AG10803 (cell line): ENCODE data around the gene SYNM.

Experiments used
- DNase-seq: peaks from one replicate; pipeline ENCODE4 v3.0.0; 2010; ENCODE audit warnings: low read depth
- H3K4me3 ChIP-seq: 2 replicates; pipeline ENCODE4 v1.5.1; 2011; ENCODE audit warnings: mild to moderate bottlenecking, low read length, control low read depth
- CTCF ChIP-seq: conservative IDR thresholded peaks from 2 replicates; pipeline ENCODE4 v1.5.1; 2011; ENCODE audit warnings: mild to moderate bottlenecking, low read length, control low read depth, inconsistent platforms

Gene SYNM

GRCh38 chr15:99076109-99076508 is 28.8 kb upstream of the SYNM start:
- H3K4me3 ChIP-seq, result no peak overlapping the region
- no peak for DNase-seq
- TF ChIP-seq CTCF, result no peak

GRCh38 chr15:99076555-99077308 is 28.1 kb upstream of the SYNM start:
- peak; percentile 94 for TF ChIP-seq CTCF
- peak; percentile 85 for DNase-seq
- H3K4me3 ChIP-seq, result peak overlapping the region; percentile 47

- no peak for TF ChIP-seq CTCF
- H3K4me3 ChIP-seq, result no peak overlapping the region
- DNase-seq, result no peak
Measured at GRCh38 chr15:99082798-99083197, 22.1 kb upstream of the SYNM start.

GRCh38 chr15:99084965-99085364 is 19.9 kb upstream of the SYNM start:
- no peak for DNase-seq
- no peak overlapping the region for H3K4me3 ChIP-seq
- no peak for TF ChIP-seq CTCF

GRCh38 chr15:99085413-99086326 is 19.2 kb upstream of the SYNM start:
- TF ChIP-seq CTCF, result no peak
- H3K4me3 ChIP-seq, result no peak overlapping the region
- DNase-seq, result peak; percentile 89

GRCh38 chr15:99086327-99086667 is 18.6 kb upstream of the SYNM start:
- H3K4me3 ChIP-seq, result no peak overlapping the region
- no peak for DNase-seq
- no peak for TF ChIP-seq CTCF
